ENCODE data around the gene ZCWPW2. TPM values are rescaled to one million over a fixed set of nuclear protein-coding genes. Genes with fewer than 3 reads are reported as not detected.

Gene ZCWPW2
- total RNA-seq, 3 donors from 2014 or later (not counting 1 experiment from before 2014, with no cell fraction given), result 0.43 TPM; not detected in 2

GRCh38 chr3:28406241-28406640, 57.7 kb downstream of the ZCWPW2 start:
- no peak for TF ChIP-seq CTCF (IDR thresholded peaks at IDR 0.05)
- Histone ChIP-seq H3K4me3 (ENCODE audit: low read length) (no peak overlapping the region), H3K9me3 (ENCODE audit: control insufficient read depth, insufficient read depth, low read length) (no peaks in the 10 kb centered on the region), H3K36me3 (ENCODE audit: control insufficient read depth, insufficient read depth, low read length) (no peaks in the 10 kb centered on the region), H3K4me1 (ENCODE audit: control insufficient read depth, insufficient read depth, low read length) (no peaks in the 10 kb centered on the region), H3K27me3 (ENCODE audit: control insufficient read depth, insufficient read depth, low read length) (no peaks in the 10 kb centered on the region), H3K27ac (ENCODE audit: low read length) (no peak overlapping the region)
- Mint-ChIP-seq H3K27me3 (ENCODE audit: low read depth in 2 of 2) (no peaks in the 10 kb centered on the region), H3K9me3 (peaks cover 6 to 12% of the 10 kb centered on the region in 2 donors), H3K27ac (no peak overlapping the region), H3K4me1 (no peaks in the 10 kb centered on the region), H3K4me3 (no peak overlapping the region), H3K36me3 (peaks cover 26% of the 10 kb centered on the region)
- 50% methylated on average over 1 of the region's 1 CpG for WGBS (ENCODE audit: insufficient coverage)
- ATAC-seq (no peak), DNase-seq (no peak)
- intact Hi-C loops (cut with micrococcal nuclease), result no loop called here

- no peaks in the 10 kb centered on the region for H3K27me3 Mint-ChIP-seq (ENCODE audit: low read depth in 2 of 2)
- no peak overlapping the region for H3K4me3 Mint-ChIP-seq
- no peak for DNase-seq
- H3K9me3 Mint-ChIP-seq, result peaks cover 7 to 15% of the 10 kb centered on the region in 2 donors
- H3K27ac Mint-ChIP-seq, result no peak overlapping the region
- H3K4me1 ChIP-seq (ENCODE audit: control insufficient read depth, insufficient read depth, low read length), result no peaks in the 10 kb centered on the region
- peaks cover 10% of the 10 kb centered on the region for H3K36me3 Mint-ChIP-seq
- H3K27ac ChIP-seq (ENCODE audit: low read length), result no peak overlapping the region
- no peaks in the 10 kb centered on the region for H3K9me3 ChIP-seq (ENCODE audit: control insufficient read depth, insufficient read depth, low read length)
- no peaks in the 10 kb centered on the region for H3K36me3 ChIP-seq (ENCODE audit: control insufficient read depth, insufficient read depth, low read length)
- H3K4me3 ChIP-seq (ENCODE audit: low read length), result no peak overlapping the region
- no peaks in the 10 kb centered on the region for H3K4me1 Mint-ChIP-seq
- intact Hi-C loops (cut with micrococcal nuclease), result no loop called here
- H3K27me3 ChIP-seq (ENCODE audit: control insufficient read depth, insufficient read depth, low read length), result no peaks in the 10 kb centered on the region
- TF ChIP-seq CTCF (IDR thresholded peaks at IDR 0.05), result no peak
- no peak for ATAC-seq
Measured at GRCh38 chr3:28449398-28449797, 100.9 kb downstream of the ZCWPW2 start.

- Histone ChIP-seq H3K9me3 (ENCODE audit: control insufficient read depth, insufficient read depth, low read length) (peaks cover 3% of the 10 kb centered on the region), H3K4me1 (ENCODE audit: control insufficient read depth, insufficient read depth, low read length) (no peaks in the 10 kb centered on the region), H3K27ac (ENCODE audit: low read length) (no peak overlapping the region), H3K27me3 (ENCODE audit: control insufficient read depth, insufficient read depth, low read length) (no peaks in the 10 kb centered on the region), H3K4me3 (ENCODE audit: low read length) (no peak overlapping the region), H3K36me3 (ENCODE audit: control insufficient read depth, insufficient read depth, low read length) (no peaks in the 10 kb centered on the region)
- Mint-ChIP-seq H3K4me1 (no peaks in the 10 kb centered on the region), H3K4me3 (no peak overlapping the region), H3K27ac (no peak overlapping the region), H3K36me3 (peaks cover 2% of the 10 kb centered on the region), H3K27me3 (ENCODE audit: low read depth in 2 of 2) (no peaks in the 10 kb centered on the region), H3K9me3 (peaks cover 12 to 13% of the 10 kb centered on the region in 2 donors)
- ATAC-seq (no peak), DNase-seq (no peak)
- intact Hi-C loops (cut with micrococcal nuclease), result no loop called here
- WGBS (ENCODE audit: insufficient coverage), result no CpG with 5 or more reads among the region's 1 CpG
- TF ChIP-seq CTCF (IDR thresholded peaks at IDR 0.05), result no peak
Measured at GRCh38 chr3:28462866-28463265, 114.3 kb downstream of the ZCWPW2 start.

- ATAC-seq, result no peak
- peaks cover 12% of the 10 kb centered on the region for H3K36me3 Mint-ChIP-seq
- intact Hi-C loops (cut with micrococcal nuclease), result no loop called here
- H3K4me3 ChIP-seq (ENCODE audit: low read length), result no peak overlapping the region
- DNase-seq, result no peak
- H3K4me1 ChIP-seq (ENCODE audit: control insufficient read depth, insufficient read depth, low read length), result no peaks in the 10 kb centered on the region
- no peaks in the 10 kb centered on the region for H3K36me3 ChIP-seq (ENCODE audit: control insufficient read depth, insufficient read depth, low read length)
- no peak for TF ChIP-seq CTCF (IDR thresholded peaks at IDR 0.05)
- H3K27me3 ChIP-seq (ENCODE audit: control insufficient read depth, insufficient read depth, low read length), result no peaks in the 10 kb centered on the region
- no peak overlapping the region for H3K4me3 Mint-ChIP-seq
- H3K27ac ChIP-seq (ENCODE audit: low read length), result no peak overlapping the region
- H3K27ac Mint-ChIP-seq, result no peak overlapping the region
- no peaks in the 10 kb centered on the region for H3K4me1 Mint-ChIP-seq
- H3K9me3 Mint-ChIP-seq, result peaks cover 11 to 31% of the 10 kb centered on the region in 2 donors
- peaks cover 3% of the 10 kb centered on the region for H3K9me3 ChIP-seq (ENCODE audit: control insufficient read depth, insufficient read depth, low read length)
- H3K27me3 Mint-ChIP-seq (ENCODE audit: low read depth in 2 of 2), result no peaks in the 10 kb centered on the region
- WGBS (ENCODE audit: insufficient coverage), result 84% methylated on average over 1 of the region's 1 CpG
Measured at GRCh38 chr3:28467414-28467813, 118.9 kb downstream of the ZCWPW2 start.

Data from natural killer cell (primary cell).